ENCODE data around the gene PNLDC1.
"Not testable (repeated sequence)": the region's sequence is repeated elsewhere in the genome, so short reads cannot be mapped to it uniquely, and the experiment has no call there.

DNA sequence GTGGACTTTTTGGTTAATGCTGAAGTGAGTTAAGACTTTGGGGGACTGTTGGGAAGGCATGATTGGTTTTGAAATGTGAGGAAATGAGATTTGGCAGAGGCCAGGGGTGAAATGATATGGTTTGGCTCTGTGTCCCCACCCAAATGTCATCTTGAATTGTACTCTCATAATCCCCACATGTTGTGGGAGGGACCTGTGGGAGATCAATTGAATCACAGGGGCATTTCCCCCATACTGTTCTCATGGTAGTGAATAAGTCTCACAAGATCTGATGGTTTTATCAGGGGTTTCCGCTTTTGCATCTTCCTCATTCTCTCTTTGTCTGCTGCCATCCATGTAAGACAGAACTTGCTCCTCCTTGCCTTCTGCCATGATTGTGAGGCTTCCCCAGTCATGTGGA, 49.8 kb downstream of the PNLDC1 start:
- TF ChIP-seq CTCF (IDR thresholded peaks at IDR 0.05; ENCODE audit: low read depth, low read length, missing input control); SP1 (IDR thresholded peaks at IDR 0.05); YY1 (IDR thresholded peaks at IDR 0.05); MAX (IDR thresholded peaks at IDR 0.05); TAF1 (conservative IDR thresholded peaks at IDR 0.05); GABPA (IDR thresholded peaks at IDR 0.05 in 1 of 2, conservative IDR thresholded peaks at IDR 0.05 in 1 of 2); RAD21 (IDR thresholded peaks at IDR 0.05); JUND (IDR thresholded peaks at IDR 0.05); ZBTB33 (IDR thresholded peaks at IDR 0.05): not testable (repeated sequence)
- TF ChIP-seq, protein P1, sequence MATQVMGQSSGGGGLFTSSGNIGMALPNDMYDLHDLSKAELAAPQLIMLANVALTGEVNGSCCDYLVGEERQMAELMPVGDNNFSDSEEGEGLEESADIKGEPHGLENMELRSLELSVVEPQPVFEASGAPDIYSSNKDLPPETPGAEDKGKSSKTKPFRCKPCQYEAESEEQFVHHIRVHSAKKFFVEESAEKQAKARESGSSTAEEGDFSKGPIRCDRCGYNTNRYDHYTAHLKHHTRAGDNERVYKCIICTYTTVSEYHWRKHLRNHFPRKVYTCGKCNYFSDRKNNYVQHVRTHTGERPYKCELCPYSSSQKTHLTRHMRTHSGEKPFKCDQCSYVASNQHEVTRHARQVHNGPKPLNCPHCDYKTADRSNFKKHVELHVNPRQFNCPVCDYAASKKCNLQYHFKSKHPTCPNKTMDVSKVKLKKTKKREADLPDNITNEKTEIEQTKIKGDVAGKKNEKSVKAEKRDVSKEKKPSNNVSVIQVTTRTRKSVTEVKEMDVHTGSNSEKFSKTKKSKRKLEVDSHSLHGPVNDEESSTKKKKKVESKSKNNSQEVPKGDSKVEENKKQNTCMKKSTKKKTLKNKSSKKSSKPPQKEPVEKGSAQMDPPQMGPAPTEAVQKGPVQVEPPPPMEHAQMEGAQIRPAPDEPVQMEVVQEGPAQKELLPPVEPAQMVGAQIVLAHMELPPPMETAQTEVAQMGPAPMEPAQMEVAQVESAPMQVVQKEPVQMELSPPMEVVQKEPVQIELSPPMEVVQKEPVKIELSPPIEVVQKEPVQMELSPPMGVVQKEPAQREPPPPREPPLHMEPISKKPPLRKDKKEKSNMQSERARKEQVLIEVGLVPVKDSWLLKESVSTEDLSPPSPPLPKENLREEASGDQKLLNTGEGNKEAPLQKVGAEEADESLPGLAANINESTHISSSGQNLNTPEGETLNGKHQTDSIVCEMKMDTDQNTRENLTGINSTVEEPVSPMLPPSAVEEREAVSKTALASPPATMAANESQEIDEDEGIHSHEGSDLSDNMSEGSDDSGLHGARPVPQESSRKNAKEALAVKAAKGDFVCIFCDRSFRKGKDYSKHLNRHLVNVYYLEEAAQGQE (IDR thresholded peaks at IDR 0.05) = not testable (repeated sequence)

Data from liver (tissue), 3 donors.